GM12878 (cell line): Measurements from ENCODE around the gene CHL1. TPM values are rescaled to one million over a fixed set of nuclear protein-coding genes. Genes with fewer than 3 reads are reported as not detected.

Experiments
- ATAC-seq: fragments of 200-7000 bp; cut with Tn5 transposase; 3 replicates; pipeline ENCODE4 v1.9.1; 2020; ENCODE audit warnings: mild to moderate bottlenecking, moderate library complexity
- BruUV-seq: library from RNA; stranded (reverse); fragments of 400-500 nt; replicated peaks from 2 replicates; lab custom pipeline; 2021; lab: Mats Ljungman, UMichigan
- CTCF ChIA-PET: fragments of 300-600 bp; sonication (Branson Sonifier 250); formaldehyde crosslinking; extraction: SDS; loops from one replicate; lab custom pipeline; 2021; ENCODE audit warnings: inconsistent platforms; lab: Yijun Ruan, JAX
- POLR2A ChIA-PET: fragments of 350-600 bp; formaldehyde crosslinking; extraction: SDS; loops from one replicate; lab custom pipeline; 2021; ENCODE audit warnings: inconsistent platforms; lab: Charles Lee
- RAD21 ChIA-PET: fragments of 300-600 bp; sonication (Branson Sonifier 250); formaldehyde crosslinking; loops from one replicate; lab custom pipeline; 2023; ENCODE audit warnings: antibody characterized with exemption; ENCODE audit not compliant: unreplicated experiment; lab: Charles Lee
- SMC1A ChIA-PET: fragments of 300-600 bp; sonication (Branson Sonifier 250); formaldehyde crosslinking; loops from one replicate; lab custom pipeline; 2023; ENCODE audit not compliant: unreplicated experiment, uncharacterized antibody; lab: Charles Lee
- DNase-seq: peaks from one replicate; pipeline ENCODE4 v3.0.0-alpha.2; 2011; ENCODE audit warnings: low read depth, low spot score
- FAIRE-seq: peaks from 3 replicates; lab custom pipeline; 2011; peaks lifted over from hg19 to GRCh38; lab: Jason Lieb, UNC
- H2AFZ ChIP-seq: 2 replicates; pipeline ENCODE4 v1.6.0; 2011; ENCODE audit warnings: low read depth, low read length, control low read depth; ENCODE audit not compliant: control insufficient read depth
- H3K27ac ChIP-seq: 2 replicates; pipeline ENCODE4 v1.5.1; 2011; ENCODE audit warnings: control low read depth; ENCODE audit not compliant: control insufficient read depth, insufficient read depth
- H3K27me3 ChIP-seq, 2 experiments: replicated peaks in 1 of 2; 2 replicates each; pipeline versions ENCODE4 v1.6.0 to v1.6.1; 2011; ENCODE audit warnings: low read length in 1 of 2; ENCODE audit not compliant: control insufficient read depth in 2 of 2, insufficient read depth in 2 of 2
- H3K36me3 ChIP-seq, 2 experiments: 2 replicates each; pipeline ENCODE4 v1.5.1; 2011; ENCODE audit warnings: low read length in 1 of 2; ENCODE audit not compliant: control insufficient read depth in 2 of 2, insufficient read depth in 2 of 2
- H3K4me1 ChIP-seq: 2 replicates; pipeline ENCODE4 v1.6.1; 2011; ENCODE audit warnings: mild to moderate bottlenecking, low read length, moderate library complexity, mixed read lengths; ENCODE audit not compliant: control insufficient read depth, insufficient read depth
- H3K4me2 ChIP-seq: 2 replicates; pipeline ENCODE4 v1.6.0; 2011; ENCODE audit warnings: control low read depth; ENCODE audit not compliant: control insufficient read depth, insufficient read depth
- H3K4me3 ChIP-seq: fragments of 200-600 bp; sonication (generic); 2 replicates; pipeline ENCODE4 v1.5.1; 2016
- H3K79me2 ChIP-seq: 2 replicates; pipeline ENCODE4 v1.6.0; 2011; ENCODE audit warnings: low read length; ENCODE audit not compliant: control insufficient read depth, insufficient read depth
- H3K9ac ChIP-seq: 2 replicates; pipeline ENCODE4 v1.8.0; 2011; ENCODE audit warnings: low read length, control low read depth, mixed read lengths; ENCODE audit not compliant: control insufficient read depth, insufficient read depth
- H3K9me3 ChIP-seq: replicated peaks from 3 replicates; pipeline ENCODE4 v1.5.1; 2011; ENCODE audit warnings: mild to moderate bottlenecking, low read length; ENCODE audit not compliant: control insufficient read depth, insufficient read depth
- H4K20me1 ChIP-seq: 2 replicates; pipeline ENCODE4 v1.6.0; 2011; ENCODE audit not compliant: control insufficient read depth, insufficient read depth
- BCLAF1 ChIP-seq: fragments of 450-650 bp; IDR thresholded peaks from 2 replicates; pipeline ENCODE4 v1.6.1; 2017; ENCODE audit warnings: antibody characterized with exemption, mild to moderate bottlenecking, moderate library complexity
- CHD4 ChIP-seq: fragments of 200-600 bp; sonication (generic); IDR thresholded peaks from 2 replicates; pipeline ENCODE4 v1.6.1; 2016; ENCODE audit warnings: mild to moderate bottlenecking
- CTCF ChIP-seq, 3 experiments: IDR thresholded peaks in 2 of 3; conservative IDR thresholded peaks in 1 of 3; 2 replicates each; pipeline ENCODE4 v1.5.1; 2011; ENCODE audit warnings: low read depth in 3 of 3, low read length in 3 of 3, mild to moderate bottlenecking in 3 of 3, control low read depth in 2 of 3, moderate library complexity in 2 of 3, inconsistent platforms in 1 of 3, mixed read lengths in 1 of 3; ENCODE audit not compliant: control insufficient read depth in 2 of 3, insufficient read depth in 1 of 3; ENCODE audit errors: extremely low read depth in 1 of 3
- DPF2 ChIP-seq: fragments of 450-650 bp; IDR thresholded peaks from 2 replicates; pipeline ENCODE4 v1.6.1; 2017; ENCODE audit warnings: mild to moderate bottlenecking
- EGR1 ChIP-seq, 2 experiments: IDR thresholded peaks; 1 replicate in 1 of 2; 2 replicates in 1 of 2; pipeline ENCODE4 v1.6.1; 2011 to 2012; ENCODE audit warnings: low read depth in 2 of 2, low read length in 2 of 2, borderline replicate concordance in 1 of 2, mild to moderate bottlenecking in 1 of 2, moderate library complexity in 1 of 2
- FOS ChIP-seq: IDR thresholded peaks from 3 replicates; pipeline ENCODE4 v1.6.1; 2011; ENCODE audit warnings: borderline replicate concordance; ENCODE audit not compliant: insufficient read length; ENCODE audit errors: extremely low read depth
- KDM1A ChIP-seq: fragments of 200-600 bp; sonication (generic); IDR thresholded peaks from 2 replicates; pipeline ENCODE4 v1.6.1; 2016; ENCODE audit warnings: borderline replicate concordance
- MLLT1 ChIP-seq: fragments of 450-650 bp; IDR thresholded peaks from 2 replicates; pipeline ENCODE4 v1.6.1; 2016; ENCODE audit warnings: mild to moderate bottlenecking
- MTA2 ChIP-seq: fragments of 450-650 bp; IDR thresholded peaks from 2 replicates; pipeline ENCODE4 v1.6.1; 2016; ENCODE audit warnings: low read depth, mild to moderate bottlenecking, moderate library complexity
- NBN ChIP-seq: fragments of 450-650 bp; IDR thresholded peaks from 2 replicates; pipeline ENCODE4 v1.6.1; 2016
- NFIC ChIP-seq: IDR thresholded peaks from 2 replicates; pipeline ENCODE4 v1.6.1; 2012; ENCODE audit warnings: low read depth, mild to moderate bottlenecking, inconsistent platforms, low read length, moderate library complexity
- NFYA ChIP-seq: IDR thresholded peaks from 2 replicates; pipeline ENCODE4 v1.6.1; 2011; ENCODE audit warnings: low read depth, mild to moderate bottlenecking, low read length, improper control_type of control experiment, borderline replicate concordance
- PAX5 ChIP-seq: IDR thresholded peaks from 2 replicates; pipeline ENCODE4 v1.6.1; 2011; ENCODE audit warnings: low read depth, low read length, borderline replicate concordance
- PAX8 ChIP-seq: fragments of 450-650 bp; IDR thresholded peaks from 2 replicates; pipeline ENCODE4 v1.6.1; 2017; ENCODE audit warnings: mild to moderate bottlenecking, moderate library complexity
- RCOR1 ChIP-seq: conservative IDR thresholded peaks from 2 replicates; pipeline ENCODE4 v1.6.1; 2012; ENCODE audit warnings: low read depth, low read length, improper control_type of control experiment
- SREBF2 ChIP-seq: IDR thresholded peaks from 2 replicates; pipeline ENCODE4 v1.6.1; 2012; ENCODE audit warnings: mild to moderate bottlenecking, low read length
- USF2 ChIP-seq: IDR thresholded peaks from 2 replicates; pipeline ENCODE4 v1.6.1; 2011; ENCODE audit warnings: low read depth, low read length, improper control_type of control experiment, borderline replicate concordance
- ZNF24 ChIP-seq: fragments of 450-650 bp; IDR thresholded peaks from 2 replicates; pipeline ENCODE4 v1.6.1; 2017; ENCODE audit warnings: antibody characterized with exemption, mild to moderate bottlenecking
- WGBS: methylation state at CpG from one replicate; pipeline ENCODE4 v1.1.6; 2016; ENCODE audit warnings: low lambda C conversion rate; ENCODE audit not compliant: insufficient replicate concordance, insufficient coverage; ENCODE audit errors: missing lambda C conversion rate; 5-methylcytosine and 5-hydroxymethylcytosine counted together
- in situ Hi-C: fragments of 300-500 bp; cut with MboI; formaldehyde crosslinking; loops from 9 replicates; pipeline ENCODE4 v1.14.3; 2018; ENCODE audit warnings: mixed read lengths
- intact Hi-C: fragments of 100-400 bp; cut with micrococcal nuclease; formaldehyde crosslinking; loops from one replicate; pipeline ENCODE4 v1.14.2; 2022; ENCODE audit not compliant: unreplicated experiment
- polyA plus RNA-seq, 11 experiments: library from polyadenylated mRNA; depleted of rRNA in 4 of 11; unstranded in 6 of 11; stranded (reverse) in 5 of 11; fragments of >200 nt; fragmentation: Nextera tagmentation in 4 of 11; fragmentation: Illumina TruSeq in 1 of 11; extraction: Ambion mirVana in 4 of 11; extraction: Trizol in 1 of 11; gene quantifications; 1 replicate in 1 of 11; 2 replicates in 10 of 11; pipeline versions ENCODE4 v1.2.1 to v1.2.3, GENCODE V29; 2011 to 2016; ENCODE audit warnings: inconsistent platforms in 2 of 11, missing spikeins in 2 of 11, low read depth in 1 of 11
- total RNA-seq, 4 experiments: library from RNA; depleted of rRNA in 3 of 4; stranded (reverse); fragments of >200 nt in 3 of 4; fragmentation: Illumina TruSeq in 1 of 4; extraction: Trizol in 1 of 4; gene quantifications; 2 replicates each; pipeline versions ENCODE4 v1.2.1 to v1.2.3, GENCODE V29; 2013 to 2021

The CHL1 gene
- total and polyA plus RNA-seq, 10 of the 15 experiments (the other 5 are each of a cell fraction or from before 2014, with no cell fraction given) = 0.71 to 30.4 (median 1.8) TPM

- no TSS peak for BruUV-seq
- Histone ChIP-seq H3K79me2 (no peaks in the 10 kb centered on the region), H3K4me1 (no peaks in the 10 kb centered on the region), H3K9me3 (no peaks in the 10 kb centered on the region), H4K20me1 (no peaks in the 10 kb centered on the region), H3K27ac (no peak overlapping the region), H3K4me2 (no peak overlapping the region), H3K4me3 (no peak overlapping the region), H3K27me3 (no peaks in the 10 kb centered on the region), H2AFZ (no peak overlapping the region), H3K9ac (no peak overlapping the region), H3K36me3 (no peaks in the 10 kb centered on the region)
- FAIRE-seq (no peak), DNase-seq (no peak), ATAC-seq (no peak)
- intact Hi-C loops (loop anchor here (1.0 kb wide), 1 partner anchor 14 kb away; no protein-coding TSS in a partner anchor), in situ Hi-C loops (no loop called here)
- RAD21 ChIA-PET = no interaction called here
- SMC1A ChIA-PET = interaction anchor here (1.2 kb wide), 1 partner anchor 120 kb away, joined by 3 read pairs; no protein-coding TSS in a partner anchor
- CTCF ChIA-PET = no interaction called here
- 66% methylated on average over 2 of the region's 2 CpGs for WGBS
- TF ChIP-seq MTA2 = no peak
- TF ChIP-seq PAX5 = no peak
- TF ChIP-seq DPF2 = no peak
- no peak for TF ChIP-seq CHD4
- TF ChIP-seq NFYA = no peak
- TF ChIP-seq SREBF2 = no peak
- TF ChIP-seq BCLAF1 = no peak
- no peak for TF ChIP-seq CTCF (IDR thresholded peaks at IDR 0.05 in 2 of 3, conservative IDR thresholded peaks at IDR 0.05 in 1 of 3; ENCODE audit: control insufficient read depth in 2 of 3, extremely low read depth in 1 of 3, insufficient read depth in 1 of 3, low read depth in 3 of 3, low read length in 3 of 3)
- TF ChIP-seq NFIC = no peak
- TF ChIP-seq NBN = no peak
- TF ChIP-seq USF2 = no peak
- no peak for TF ChIP-seq KDM1A
- TF ChIP-seq PAX8 = no peak
- no peak for TF ChIP-seq ZNF24
- TF ChIP-seq RCOR1 = no peak
- TF ChIP-seq FOS = no peak
- TF ChIP-seq MLLT1 = no peak
- no peak for TF ChIP-seq EGR1 (IDR thresholded peaks at IDR 0.05; ENCODE audit: borderline replicate concordance in 1 of 2, low read depth in 2 of 2, low read length in 2 of 2)
- POLR2A ChIA-PET = interaction anchor here (0.7 kb wide), 1 partner anchor 8 kb away, joined by 4 read pairs; no protein-coding TSS in a partner anchor
Measured at GRCh38 chr3:318903-319302, 122.3 kb downstream of the CHL1 start.
